ENCODE measurements around the gene MAD2L2. TPM values are rescaled to one million over a fixed set of nuclear protein-coding genes. Genes with fewer than 3 reads are reported as not detected.

MAD2L2 gene
- total RNA-seq, 5 donors from 2014 or later (not counting 1 experiment from before 2014, with no cell fraction given) = 22.4 to 28.5 (median 24.0) TPM

GRCh38 chr1:11719313-11720032 is 38.5 kb upstream of the MAD2L2 start:
- POLR2A ChIA-PET = interaction anchor here (0.6 to 0.8 kb wide), 4 partner anchors 12 to 344 kb away, joined by 3 to 12 read pairs (median 8); partner anchors contain the start of gene FBXO6 (in 1 of the 2)
- peaks cover 0 to 19% of the 10 kb centered on the region in 2 experiments for H3K4me1 ChIP-seq (ENCODE audit: control insufficient read depth in 1 of 2, extremely low read depth in 1 of 2, insufficient read depth in 2 of 2, low read length in 2 of 2)
- peak overlapping the region; percentile 85 for H3K27ac ChIP-seq (ENCODE audit: low read length)
- Mint-ChIP-seq H3K9me3 (no peaks in the 10 kb centered on the region), H3K27me3 (no peaks in the 10 kb centered on the region), H3K4me1 (peaks cover 12 to 15% (median 14%) of the 10 kb centered on the region in 3 donors), H3K36me3 (no peaks in the 10 kb centered on the region), H3K4me3 (peak overlapping the region; percentile 79 to 88 (median 83)), H3K27ac (peak overlapping the region; percentile 95)
- peak; percentile 89 to 92 (median 91) for ATAC-seq (replicated peaks in 1 of 4)
- DNase-seq = peak; percentile 67 to 94 (median 83)
- H3K4me3 ChIP-seq (ENCODE audit: control insufficient read depth in 1 of 2, extremely low read depth in 1 of 2, low read length in 1 of 2) = peak overlapping the region; percentile 61 to 65
- WGBS (ENCODE audit: insufficient coverage) = 0% methylated on average over 21 of the region's 44 CpGs
- CTCF ChIA-PET = interaction anchor here (0.6 to 3.0 kb wide), 17 partner anchors 11 to 682 kb away, joined by 3 to 56 read pairs (median 4); partner anchors contain the start of genes AGTRAP (in 1 of the 2), FBXO2 (in 1 of the 2), FBXO44 (in 1 of the 2) and FBXO6 (in 1 of the 2)
- no peaks in the 10 kb centered on the region for H3K27me3 ChIP-seq (replicated peaks in 1 of 2; ENCODE audit: control insufficient read depth in 2 of 2, extremely low read depth in 1 of 2, insufficient read depth in 2 of 2, low read length in 1 of 2)
- no peaks in the 10 kb centered on the region for H3K36me3 ChIP-seq (ENCODE audit: control insufficient read depth in 2 of 2, extremely low read depth in 1 of 2, insufficient read depth in 1 of 2, low read length in 1 of 2)
- no peaks in the 10 kb centered on the region for H3K9me3 ChIP-seq

DNA sequence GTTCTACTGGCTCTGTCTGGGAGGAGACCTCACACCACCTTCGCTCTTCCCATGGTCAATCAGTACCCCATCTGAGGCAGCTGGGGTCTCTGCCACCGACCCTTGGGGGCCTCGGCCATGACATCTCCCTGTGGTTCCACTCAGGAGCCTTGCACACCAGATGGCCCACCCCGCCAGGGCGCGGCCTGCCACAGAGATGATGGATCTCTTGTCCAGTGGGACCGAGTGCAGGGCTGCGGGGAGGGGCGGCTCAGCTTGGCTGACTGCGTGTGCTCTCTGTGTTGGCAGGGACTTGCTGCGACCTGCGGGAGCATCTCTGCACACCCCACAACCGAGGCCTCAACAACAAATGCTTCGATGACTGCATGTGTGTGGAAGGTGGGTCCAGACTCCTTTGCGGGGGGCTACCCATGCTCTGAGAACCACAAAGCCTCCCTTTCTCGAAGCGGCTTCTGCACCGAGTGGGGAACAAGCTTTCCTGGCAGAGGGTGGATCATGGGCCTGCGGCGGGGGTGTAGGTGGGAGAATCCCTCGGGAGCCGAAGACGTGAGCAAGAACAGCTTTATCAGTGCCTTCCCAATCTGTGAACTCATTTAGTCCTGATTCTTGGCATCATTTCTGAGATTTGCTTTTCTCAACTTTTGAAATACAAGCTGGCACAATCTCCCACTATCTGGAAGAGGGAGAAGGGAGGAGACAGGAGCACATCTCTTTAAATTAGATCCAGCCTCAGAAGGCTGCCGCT is 34.1 kb upstream of the MAD2L2 start:
- Histone ChIP-seq H3K9me3 (no peaks in the 10 kb centered on the region), H3K4me3 (ENCODE audit: control insufficient read depth in 1 of 2, extremely low read depth in 1 of 2, low read length in 1 of 2) (no peak overlapping the region), H3K27ac (ENCODE audit: low read length) (no peak overlapping the region), H3K27me3 (replicated peaks in 1 of 2; ENCODE audit: control insufficient read depth in 2 of 2, extremely low read depth in 1 of 2, insufficient read depth in 2 of 2, low read length in 1 of 2) (peaks cover 0 to 15% of the 10 kb centered on the region in 2 experiments), H3K36me3 (ENCODE audit: control insufficient read depth in 2 of 2, extremely low read depth in 1 of 2, insufficient read depth in 1 of 2, low read length in 1 of 2) (no peaks in the 10 kb centered on the region), H3K4me1 (ENCODE audit: control insufficient read depth in 1 of 2, extremely low read depth in 1 of 2, insufficient read depth in 2 of 2, low read length in 2 of 2) (peaks cover 0 to 21% of the 10 kb centered on the region in 2 experiments)
- H3K9me3 Mint-ChIP-seq = no peaks in the 10 kb centered on the region
- H3K27ac Mint-ChIP-seq = no peak overlapping the region
- DNase-seq (no peak), ATAC-seq (replicated peaks in 1 of 4) (no peak)
- peaks cover 0 to 1% of the 10 kb centered on the region in 2 donors for H3K27me3 Mint-ChIP-seq
- ChIA-PET POLR2A (no interaction called here), CTCF (interaction anchor here in 1 of 2 donors (1.0 kb wide), 2 partner anchors 62 to 65 kb away, joined by 3 read pairs; no protein-coding TSS in a partner anchor)
- H3K4me3 Mint-ChIP-seq = no peak overlapping the region
- WGBS (ENCODE audit: insufficient coverage) = 92% methylated on average over 16 of the region's 24 CpGs
- peaks cover 12 to 14% (median 13%) of the 10 kb centered on the region in 3 donors for H3K4me1 Mint-ChIP-seq
- no peaks in the 10 kb centered on the region for H3K36me3 Mint-ChIP-seq

GRCh38 chr1:11713095-11713494 is 32.1 kb upstream of the MAD2L2 start:
- H3K27ac ChIP-seq (ENCODE audit: low read length) = no peak overlapping the region
- Mint-ChIP-seq H3K36me3 (no peaks in the 10 kb centered on the region), H3K4me1 (no peaks in the 10 kb centered on the region), H3K4me3 (no peak overlapping the region), H3K27ac (no peak overlapping the region), H3K9me3 (no peaks in the 10 kb centered on the region), H3K27me3 (peaks cover 0 to 1% of the 10 kb centered on the region in 2 donors)
- peaks cover 0 to 4% of the 10 kb centered on the region in 2 experiments for H3K4me1 ChIP-seq (ENCODE audit: control insufficient read depth in 1 of 2, extremely low read depth in 1 of 2, insufficient read depth in 2 of 2, low read length in 2 of 2)
- WGBS (ENCODE audit: insufficient coverage) = 83% methylated on average over 7 of the region's 11 CpGs
- no peaks in the 10 kb centered on the region for H3K9me3 ChIP-seq
- ATAC-seq (replicated peaks in 1 of 4) (no peak), DNase-seq (no peak)
- H3K4me3 ChIP-seq (ENCODE audit: control insufficient read depth in 1 of 2, extremely low read depth in 1 of 2, low read length in 1 of 2) = no peak overlapping the region
- peaks cover 2 to 22% of the 10 kb centered on the region in 2 experiments for H3K27me3 ChIP-seq (replicated peaks in 1 of 2; ENCODE audit: control insufficient read depth in 2 of 2, extremely low read depth in 1 of 2, insufficient read depth in 2 of 2, low read length in 1 of 2)
- ChIA-PET POLR2A (interaction anchor here in 1 of 2 donors (0.7 kb wide), 1 partner anchor 1970 kb away, joined by 3 read pairs; no protein-coding TSS in a partner anchor), CTCF (no interaction called here)
- no peaks in the 10 kb centered on the region for H3K36me3 ChIP-seq (ENCODE audit: control insufficient read depth in 2 of 2, extremely low read depth in 1 of 2, insufficient read depth in 1 of 2, low read length in 1 of 2)

DNA sequence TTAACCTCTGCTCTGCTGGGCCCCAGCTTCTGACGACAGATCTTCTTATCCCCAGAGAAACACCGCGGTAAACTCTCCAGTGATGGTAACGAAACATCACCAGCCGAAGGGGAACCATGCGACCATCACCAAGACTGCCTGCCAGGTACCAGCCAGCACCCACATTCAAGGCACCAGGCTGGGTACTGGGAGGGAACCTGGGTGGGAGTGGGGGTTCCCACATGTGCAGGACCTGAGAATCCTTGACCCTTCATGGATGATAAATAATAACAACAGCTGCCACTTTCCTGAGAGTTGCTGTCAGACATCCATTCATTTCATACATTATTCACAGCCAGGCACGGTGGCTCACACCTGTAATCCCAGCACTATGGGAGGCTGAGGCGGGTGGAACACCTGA is 31.3 kb upstream of the MAD2L2 start:
- Mint-ChIP-seq H3K27me3 (peaks cover 0 to 1% of the 10 kb centered on the region in 2 donors), H3K4me1 (no peaks in the 10 kb centered on the region), H3K9me3 (no peaks in the 10 kb centered on the region), H3K27ac (no peak overlapping the region), H3K4me3 (no peak overlapping the region), H3K36me3 (no peaks in the 10 kb centered on the region)
- H3K4me1 ChIP-seq (ENCODE audit: control insufficient read depth in 1 of 2, extremely low read depth in 1 of 2, insufficient read depth in 2 of 2, low read length in 2 of 2) = peaks cover 0 to 7% of the 10 kb centered on the region in 2 experiments
- peaks cover 2 to 26% of the 10 kb centered on the region in 2 experiments for H3K27me3 ChIP-seq (replicated peaks in 1 of 2; ENCODE audit: control insufficient read depth in 2 of 2, extremely low read depth in 1 of 2, insufficient read depth in 2 of 2, low read length in 1 of 2)
- CTCF ChIA-PET = no interaction called here
- H3K27ac ChIP-seq (ENCODE audit: low read length) = no peak overlapping the region
- POLR2A ChIA-PET = no interaction called here
- H3K9me3 ChIP-seq = no peaks in the 10 kb centered on the region
- no peaks in the 10 kb centered on the region for H3K36me3 ChIP-seq (ENCODE audit: control insufficient read depth in 2 of 2, extremely low read depth in 1 of 2, insufficient read depth in 1 of 2, low read length in 1 of 2)
- WGBS (ENCODE audit: insufficient coverage) = 93% methylated on average over 5 of the region's 8 CpGs
- DNase-seq (no peak), ATAC-seq (replicated peaks in 1 of 4) (no peak)
- H3K4me3 ChIP-seq (ENCODE audit: control insufficient read depth in 1 of 2, extremely low read depth in 1 of 2, low read length in 1 of 2) = no peak overlapping the region

- H3K27ac Mint-ChIP-seq = no peak overlapping the region
- Histone ChIP-seq H3K9me3 (no peaks in the 10 kb centered on the region), H3K4me3 (ENCODE audit: control insufficient read depth in 1 of 2, extremely low read depth in 1 of 2, low read length in 1 of 2) (no peak overlapping the region), H3K36me3 (ENCODE audit: control insufficient read depth in 2 of 2, extremely low read depth in 1 of 2, insufficient read depth in 1 of 2, low read length in 1 of 2) (no peaks in the 10 kb centered on the region), H3K4me1 (ENCODE audit: control insufficient read depth in 1 of 2, extremely low read depth in 1 of 2, insufficient read depth in 2 of 2, low read length in 2 of 2) (peaks cover 0 to 7% of the 10 kb centered on the region in 2 experiments), H3K27ac (ENCODE audit: low read length) (no peak overlapping the region), H3K27me3 (replicated peaks in 1 of 2; ENCODE audit: control insufficient read depth in 2 of 2, extremely low read depth in 1 of 2, insufficient read depth in 2 of 2, low read length in 1 of 2) (peaks cover 2 to 26% of the 10 kb centered on the region in 2 experiments)
- peaks cover 0 to 1% of the 10 kb centered on the region in 2 donors for H3K27me3 Mint-ChIP-seq
- POLR2A ChIA-PET = no interaction called here
- no peaks in the 10 kb centered on the region for H3K9me3 Mint-ChIP-seq
- ATAC-seq (replicated peaks in 1 of 4) (no peak), DNase-seq (no peak)
- H3K36me3 Mint-ChIP-seq = no peaks in the 10 kb centered on the region
- H3K4me1 Mint-ChIP-seq = no peaks in the 10 kb centered on the region
- WGBS (ENCODE audit: insufficient coverage) = 100% methylated on average over 2 of the region's 5 CpGs
- H3K4me3 Mint-ChIP-seq = no peak overlapping the region
- CTCF ChIA-PET = no interaction called here
These were observed 30.5 kb upstream of the MAD2L2 start for GRCh38 chr1:11711490-11711889.
